GOT3 (cell line): ENCODE data around the gene CCDC28B.

ENCODE experiments used
- DNase-seq: peaks from one replicate; lab custom pipeline; 2025; ENCODE audit warnings: mixed read lengths; lab: John Stamatoyannopoulos, UW

Gene CCDC28B

DNA sequence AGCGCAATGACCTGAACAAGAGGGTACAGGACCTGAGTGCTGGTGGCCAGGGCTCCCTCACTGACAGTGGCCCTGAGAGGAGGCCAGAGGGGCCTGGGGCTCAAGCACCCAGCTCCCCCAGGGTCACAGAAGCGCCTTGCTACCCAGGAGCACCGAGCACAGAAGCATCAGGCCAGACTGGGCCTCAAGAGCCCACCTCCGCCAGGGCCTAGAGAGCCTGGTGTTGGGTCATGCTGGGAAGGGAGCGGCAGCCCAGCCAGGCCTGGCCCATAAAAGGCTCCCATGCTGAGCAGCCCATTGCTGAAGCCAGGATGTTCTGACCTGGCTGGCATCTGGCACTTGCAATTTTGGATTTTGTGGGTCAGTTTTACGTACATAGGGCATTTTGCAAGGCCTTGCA lies 5.4 kb upstream of the CCDC28B start:
- DNase-seq, result no peak

DNA sequence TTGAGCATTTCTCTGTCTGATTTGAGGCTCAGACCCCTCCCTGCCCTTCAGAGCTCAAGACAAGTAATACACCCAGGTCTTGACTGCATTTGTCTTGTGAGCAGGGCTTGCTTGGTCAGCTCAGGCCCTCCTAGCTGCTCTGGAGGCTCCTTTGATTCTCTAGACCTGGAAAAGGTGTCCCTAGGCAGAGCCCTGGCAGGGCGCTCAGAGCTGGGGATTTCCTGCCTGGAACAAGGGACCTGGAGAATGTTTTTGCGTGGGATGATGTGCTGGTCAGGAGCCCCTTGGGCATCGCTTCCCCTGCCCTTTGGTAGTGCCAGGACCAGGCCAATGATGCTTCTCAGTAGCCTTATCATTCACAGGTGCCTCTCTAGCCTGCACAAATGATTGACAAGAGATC lies 4.9 kb upstream of the CCDC28B start:
- DNase-seq, result no peak

DNA sequence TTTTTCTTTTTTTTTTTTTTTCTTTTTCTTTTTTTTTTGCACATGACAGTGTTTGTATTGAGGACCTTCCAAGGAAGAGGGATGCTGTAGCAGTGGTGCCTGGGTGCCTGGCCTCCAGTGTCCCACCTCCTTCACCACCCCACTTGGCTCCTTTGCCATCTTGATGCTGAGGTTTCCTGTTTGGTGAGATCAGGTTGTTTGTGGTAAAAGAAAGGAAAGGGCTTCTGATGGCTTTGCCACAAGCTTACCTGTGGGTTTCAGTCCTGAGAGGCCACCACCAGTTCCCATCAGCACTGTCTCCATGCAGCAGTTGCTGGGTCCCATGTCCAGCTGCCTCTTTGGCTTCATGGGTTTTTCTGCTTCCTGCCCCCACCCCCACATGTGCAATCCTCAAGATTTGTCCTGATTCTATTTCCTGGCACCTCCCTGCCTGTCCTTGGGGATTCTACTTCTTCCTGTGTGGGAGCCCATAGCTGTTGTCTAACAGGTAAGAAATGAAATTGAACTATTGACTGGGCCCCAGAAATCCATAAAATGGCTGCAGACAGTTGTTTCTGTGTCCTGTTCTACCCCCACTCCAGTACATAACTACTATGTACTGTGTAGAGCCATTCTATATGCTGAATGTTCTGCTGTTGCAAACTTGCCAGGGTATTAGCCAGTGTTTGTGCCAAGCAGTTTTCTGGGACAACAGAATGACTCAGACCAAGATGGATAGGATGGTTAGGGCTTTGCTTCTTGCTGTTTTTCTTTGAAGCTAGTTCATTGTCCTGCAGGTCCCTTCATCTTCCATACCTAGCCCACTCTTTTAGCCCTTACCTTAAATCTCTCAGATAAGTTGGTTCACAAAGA lies 4.2 kb upstream of the CCDC28B start:
- DNase-seq, result no peak

DNA sequence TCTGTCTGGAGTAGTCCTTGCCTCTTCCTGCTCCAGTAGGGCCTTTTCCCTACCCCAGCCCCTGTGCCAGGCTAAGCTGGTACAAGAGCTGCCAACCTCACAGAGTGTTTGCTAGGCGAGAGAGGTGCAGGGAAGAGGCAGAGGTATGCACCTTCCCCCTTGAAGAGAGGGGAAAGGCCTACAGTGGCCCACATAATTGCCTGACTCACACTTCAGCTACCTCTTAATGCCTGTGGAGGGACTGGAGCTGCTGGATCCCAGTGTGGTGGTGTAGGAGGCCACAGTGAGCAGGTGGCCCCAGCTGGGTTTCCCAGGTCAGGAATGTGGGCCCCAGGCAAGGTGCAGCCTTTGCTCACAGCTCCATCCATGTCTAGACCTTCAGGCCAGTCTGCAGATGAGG lies 3.3 kb upstream of the CCDC28B start:
- DNase-seq, result no peak

DNA sequence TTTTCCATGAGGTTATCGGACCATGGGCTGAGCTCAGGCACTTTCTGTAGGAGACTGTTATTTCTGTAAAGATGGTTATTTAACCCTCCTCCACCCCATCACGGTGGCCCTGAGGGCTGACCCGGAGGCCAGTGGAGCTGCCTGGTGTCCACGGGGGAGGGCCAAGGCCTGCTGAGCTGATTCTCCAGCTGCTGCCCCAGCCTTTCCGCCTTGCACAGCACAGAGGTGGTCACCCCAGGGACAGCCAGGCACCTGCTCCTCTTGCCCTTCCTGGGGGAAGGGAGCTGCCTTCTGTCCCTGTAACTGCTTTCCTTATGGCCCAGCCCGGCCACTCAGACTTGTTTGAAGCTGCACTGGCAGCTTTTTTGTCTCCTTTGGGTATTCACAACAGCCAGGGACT lies 2.6 kb upstream of the CCDC28B start:
- DNase-seq, result no peak

DNA sequence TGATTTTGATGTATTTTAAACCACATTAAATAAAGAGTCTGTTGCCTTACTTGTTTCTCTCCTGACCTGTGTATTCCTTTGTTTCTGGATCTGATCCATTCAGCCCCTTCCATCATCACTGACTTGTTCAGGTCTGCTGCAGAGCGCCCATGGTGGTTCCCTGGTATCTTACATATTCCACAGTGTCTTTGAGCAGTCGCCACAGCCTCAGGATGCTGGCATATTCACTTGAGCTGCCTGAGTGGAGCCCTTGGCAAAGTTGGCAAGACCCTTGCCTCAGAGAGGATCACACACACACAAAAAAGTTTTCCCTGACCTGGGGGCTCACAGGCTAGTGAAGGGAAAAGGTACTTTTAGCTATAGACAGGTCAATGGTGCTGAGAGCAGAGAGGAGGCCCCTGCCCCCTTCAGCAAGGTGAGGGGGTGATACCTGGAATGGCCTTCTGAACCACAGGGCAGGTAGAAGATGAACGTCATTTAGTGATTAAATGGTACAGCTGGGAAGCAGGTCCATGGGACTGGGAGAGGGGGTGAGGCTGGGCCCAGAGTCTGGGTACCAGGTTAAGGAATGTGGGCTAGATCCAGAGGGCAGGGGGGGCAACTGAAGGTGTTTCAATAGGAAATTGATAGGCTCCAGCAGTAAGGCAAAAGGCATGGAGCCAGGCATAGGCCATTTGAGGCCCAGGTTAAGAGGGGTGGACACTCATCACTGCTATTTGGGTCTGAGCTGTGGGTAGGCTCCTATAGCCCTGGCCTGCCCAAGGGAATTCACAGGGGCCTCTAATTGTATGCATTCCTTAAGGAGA lies 2.0 kb upstream of the CCDC28B start:
- DNase-seq, result no peak

DNA sequence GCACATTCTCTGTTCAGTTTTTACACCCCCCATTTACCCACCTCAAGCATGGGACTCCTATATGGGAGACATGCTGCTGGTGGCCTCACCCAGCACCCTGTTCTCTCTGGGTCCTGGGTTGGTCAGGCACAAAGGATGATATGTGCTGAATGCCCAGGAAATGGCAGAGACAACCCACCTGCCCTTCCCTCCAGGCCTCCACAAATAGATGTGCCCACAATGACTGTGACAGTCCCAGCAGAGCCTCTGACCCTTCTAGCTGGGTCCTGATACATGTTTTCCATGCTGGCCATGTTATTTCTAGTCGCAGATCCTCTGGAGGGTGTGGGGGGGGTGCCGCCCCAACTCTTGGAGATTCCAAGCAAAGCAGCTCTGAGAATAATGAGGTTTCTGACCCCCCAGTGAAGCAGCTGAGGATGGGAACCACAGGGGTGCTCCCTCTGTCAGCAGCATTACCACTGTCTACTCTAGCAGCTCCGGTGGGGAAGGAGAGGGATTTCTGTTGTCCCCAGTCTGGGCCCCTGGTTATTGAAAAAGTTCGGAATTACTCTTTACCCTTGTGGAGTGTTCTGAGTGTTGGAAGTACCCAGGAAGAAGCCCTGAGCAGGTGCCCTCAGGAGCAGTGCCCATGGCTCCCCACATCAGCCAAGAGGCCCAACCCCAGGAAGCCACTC lies 1.2 kb upstream of the CCDC28B start:
- DNase-seq, result no peak

DNA sequence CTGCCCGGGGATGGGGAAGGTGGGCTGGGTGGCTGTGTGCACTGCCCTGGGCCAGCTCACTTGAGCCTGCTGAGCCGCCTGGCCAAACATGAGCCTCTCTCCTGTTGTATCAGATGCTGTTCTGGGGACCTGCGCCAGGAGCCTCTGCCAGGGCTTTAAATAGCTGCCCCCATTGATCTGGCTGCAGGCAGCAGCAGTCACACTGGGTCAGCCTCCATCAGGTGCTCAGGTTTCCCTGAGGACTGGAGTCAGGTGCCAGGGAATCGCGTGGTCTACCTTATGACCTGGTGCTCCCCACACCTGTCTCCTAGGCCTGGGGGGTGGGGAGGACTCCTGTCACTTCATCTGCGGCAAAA lies 700 bp upstream of the CCDC28B start:
- no peak for DNase-seq

DNA sequence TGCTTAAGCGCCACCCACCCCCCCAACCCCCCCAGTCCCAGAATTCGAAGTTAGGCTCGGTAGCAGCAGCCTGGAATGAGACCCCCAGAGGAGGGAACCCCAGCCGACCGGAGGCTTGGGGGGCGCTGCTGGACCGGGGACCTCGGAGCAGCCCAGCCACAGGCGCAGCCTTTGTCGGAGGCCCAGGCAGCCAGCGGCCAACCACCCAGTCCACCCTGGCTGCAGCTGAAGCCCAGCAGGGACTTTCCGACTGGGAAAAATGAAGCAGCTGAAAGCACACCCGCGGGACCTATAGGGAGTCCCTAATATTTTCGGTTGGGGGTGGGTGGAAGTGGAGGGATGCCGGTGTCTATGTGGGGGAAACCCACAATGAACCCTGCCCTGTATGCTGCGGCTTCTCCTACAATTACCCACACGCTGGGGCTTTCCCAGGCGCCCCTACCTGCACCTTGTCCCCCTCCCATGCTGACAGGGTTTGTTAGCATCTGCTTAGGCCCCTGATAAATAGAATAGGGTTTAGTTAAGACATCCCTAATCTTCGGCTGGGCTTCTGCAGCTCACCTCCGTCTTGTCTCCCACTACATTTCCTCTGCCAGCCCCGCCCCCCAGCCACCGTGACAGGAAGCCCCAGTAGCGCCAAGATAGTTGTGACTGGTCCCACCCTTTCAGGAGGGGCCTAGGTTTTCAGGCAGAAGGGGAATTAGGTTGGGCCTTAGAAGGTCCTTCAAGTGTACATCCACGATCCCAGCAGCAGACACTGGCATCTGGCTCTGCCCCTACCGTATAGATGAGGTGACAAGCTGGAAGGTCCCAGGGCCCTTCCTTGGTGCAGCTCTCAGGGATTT lies 838 bp downstream of the CCDC28B start:
- no peak for DNase-seq

DNA sequence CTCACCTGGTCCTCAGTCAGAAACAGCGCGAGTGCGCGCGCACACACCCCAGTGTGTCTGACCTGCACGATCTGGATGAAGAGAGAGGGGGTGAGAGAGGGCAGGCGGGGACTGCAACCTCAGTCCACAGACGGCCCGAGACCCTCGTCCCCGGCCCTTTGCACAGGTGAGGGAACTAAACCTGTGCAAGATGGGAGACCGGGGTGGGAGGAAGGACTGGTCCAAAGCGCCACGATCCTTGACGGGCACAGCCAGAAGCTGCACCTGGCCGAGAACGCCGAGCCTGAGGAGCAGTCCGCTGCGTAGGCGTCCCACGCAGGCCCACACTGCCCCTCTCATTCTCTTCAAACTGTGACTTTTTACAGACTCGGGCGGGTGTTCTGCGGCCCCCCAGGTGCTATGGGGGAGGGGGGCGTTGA lies 4.6 kb downstream of the CCDC28B start:
- no peak for DNase-seq

DNA sequence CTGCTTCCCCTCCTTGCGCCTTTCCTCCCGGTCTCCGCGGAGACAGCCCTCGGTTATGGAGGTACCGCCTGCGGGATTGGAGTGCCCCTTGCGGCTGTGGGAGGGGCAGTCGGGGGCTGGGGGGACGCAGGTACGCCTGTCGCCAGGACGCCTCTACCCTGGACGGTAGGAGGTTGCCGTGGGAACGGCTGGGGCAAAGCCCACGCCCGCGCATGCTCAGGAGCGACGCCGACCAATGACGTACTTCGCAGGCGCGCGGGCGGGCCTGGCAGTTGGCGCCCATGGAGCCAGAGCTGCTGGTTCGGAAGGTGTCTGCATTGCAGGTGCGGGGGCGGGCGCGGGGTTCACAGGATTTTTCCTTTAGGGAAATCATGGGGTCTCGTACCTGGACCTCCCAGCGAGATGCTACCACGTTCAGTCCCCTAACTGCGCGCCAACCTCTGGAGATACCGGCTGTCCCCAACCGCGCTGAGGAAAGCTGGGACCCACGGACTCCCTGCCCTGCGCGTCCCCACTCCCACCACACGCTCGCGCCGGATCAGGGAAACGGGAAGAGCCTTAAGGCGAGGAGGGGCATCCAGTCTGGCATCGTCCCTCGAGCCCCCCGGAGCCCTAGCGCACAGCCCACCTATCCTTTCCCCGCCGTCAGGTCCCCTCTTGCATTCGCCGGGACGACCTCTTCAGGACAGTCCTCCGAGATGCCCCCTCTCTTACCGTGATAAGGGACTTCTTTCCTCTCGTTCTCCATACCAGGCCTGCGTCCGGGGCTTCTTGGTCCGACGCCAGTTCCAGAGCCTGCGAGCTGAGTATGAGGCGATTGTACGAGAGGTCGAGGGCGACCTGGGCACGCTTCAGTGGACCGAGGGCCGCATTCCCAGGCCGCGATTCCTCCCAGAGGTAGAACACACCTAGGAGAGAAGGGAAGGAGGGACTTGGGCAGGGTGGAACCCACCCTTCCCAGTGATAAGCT lies 5.3 kb downstream of the CCDC28B start, which contains the start of gene IQCC:
Gene IQCC, plus strand, starts transcription at position 271 of the 970 bp plus-strand sequence. Its CDS starts 11 bp downstream, at position 282.
- peak; percentile 29 for DNase-seq

DNA sequence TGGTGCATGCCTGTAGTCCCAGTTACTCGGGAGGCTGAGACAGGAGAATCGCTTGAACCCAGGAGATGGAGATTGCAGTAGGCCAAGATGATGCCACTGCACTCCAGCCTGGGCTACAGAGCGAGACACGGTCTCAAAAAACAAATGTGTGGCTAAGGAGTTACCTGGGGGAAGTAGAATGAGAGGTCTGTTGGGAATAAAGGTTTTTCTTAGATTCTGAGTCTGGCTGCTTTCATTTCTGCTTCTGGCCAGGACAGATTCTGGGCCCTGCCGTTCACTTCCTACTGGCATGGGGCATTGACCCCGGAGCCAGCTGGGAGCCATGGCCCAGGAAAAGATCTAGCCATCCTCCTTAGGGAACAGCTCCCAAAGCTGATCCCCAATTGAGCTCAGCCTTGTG lies 8.1 kb downstream of the CCDC28B start:
- no peak for DNase-seq

DNA sequence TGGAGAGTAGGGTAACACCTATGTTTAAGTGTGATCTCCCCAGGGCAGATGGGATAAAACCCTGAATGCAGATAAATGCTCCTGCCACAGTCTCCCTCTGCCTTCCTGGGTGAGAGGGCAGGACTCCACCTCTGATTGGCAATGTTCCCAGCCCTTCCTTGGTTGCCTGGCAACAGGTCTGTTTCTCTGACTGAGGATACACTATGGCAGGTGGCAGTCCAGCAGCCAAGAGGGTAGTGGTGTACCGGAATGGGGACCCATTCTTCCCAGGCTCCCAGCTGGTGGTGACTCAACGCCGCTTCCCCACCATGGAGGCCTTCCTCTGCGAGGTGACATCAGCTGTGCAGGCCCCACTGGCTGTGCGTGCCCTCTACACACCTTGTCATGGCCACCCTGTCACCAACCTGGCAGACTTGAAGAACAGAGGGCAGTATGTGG lies 8.5 kb downstream of the CCDC28B start, which contains the start of gene DCDC2B:
Gene DCDC2B, plus strand, starts transcription at position 199 of the 438 bp plus-strand sequence. Its CDS starts 5 bp downstream, at position 204.
- DNase-seq, result no peak

DNA sequence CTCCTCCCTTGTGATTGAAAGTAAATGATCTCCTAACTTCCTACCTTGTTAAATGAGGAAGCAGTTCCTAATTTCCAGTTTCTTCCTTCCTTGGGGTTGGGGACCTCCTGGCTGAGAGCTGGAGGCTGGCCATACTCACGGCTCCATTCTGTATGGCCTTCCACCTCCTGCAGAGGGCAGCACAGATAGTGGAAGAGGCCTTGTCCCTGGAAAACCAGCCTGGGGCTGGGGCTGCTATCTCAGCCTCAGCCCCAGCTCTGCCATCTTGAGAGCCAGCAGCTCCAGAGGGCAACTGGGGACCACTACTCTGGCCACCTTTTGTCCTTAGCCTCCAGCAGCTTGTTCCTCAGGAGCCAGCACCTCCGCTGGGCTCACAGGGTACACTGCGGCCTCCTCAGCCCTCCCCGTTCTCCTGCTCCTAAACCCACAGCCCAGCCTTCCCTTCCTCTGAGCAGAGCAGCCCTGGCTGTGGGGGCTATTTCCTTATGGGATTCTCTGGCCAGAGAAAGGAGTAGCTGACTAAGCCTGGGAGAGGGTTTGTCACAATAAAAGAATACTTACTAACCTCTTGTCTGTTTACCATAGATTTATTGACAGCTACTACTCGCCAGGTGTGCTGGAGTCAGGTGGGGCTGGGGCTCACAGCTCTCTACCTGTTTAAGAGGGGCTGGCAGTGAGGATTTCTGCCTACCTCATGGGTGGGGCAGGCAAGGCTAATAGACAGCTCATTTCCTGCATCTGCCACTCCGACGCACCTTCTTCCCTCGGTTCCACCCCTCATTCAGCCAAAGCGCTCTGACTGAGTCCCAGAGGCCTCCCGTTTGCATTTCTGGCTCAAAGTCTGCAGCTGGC lies 15.5 kb downstream of the CCDC28B start:
- no peak for DNase-seq

DNA sequence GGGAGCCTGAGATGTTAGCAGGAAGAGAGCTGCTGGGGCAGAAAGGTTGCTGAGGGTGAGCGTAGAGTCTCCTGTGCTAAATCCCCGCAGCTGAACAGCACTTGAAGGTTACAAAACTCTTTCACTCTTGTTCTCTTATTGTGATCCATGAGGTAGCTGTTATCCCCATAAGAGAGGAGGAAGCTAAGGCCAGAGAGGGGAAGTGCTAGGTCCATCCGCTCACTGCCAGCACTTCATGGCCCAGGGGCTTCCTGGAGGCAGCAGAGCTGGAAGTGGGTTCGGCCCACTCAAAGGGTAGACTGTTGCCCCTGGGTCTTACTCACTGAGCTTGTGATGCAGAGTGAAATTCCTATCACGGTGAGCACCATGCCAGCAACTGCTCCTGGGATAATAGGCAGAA lies 16.2 kb downstream of the CCDC28B start:
- no peak for DNase-seq

DNA sequence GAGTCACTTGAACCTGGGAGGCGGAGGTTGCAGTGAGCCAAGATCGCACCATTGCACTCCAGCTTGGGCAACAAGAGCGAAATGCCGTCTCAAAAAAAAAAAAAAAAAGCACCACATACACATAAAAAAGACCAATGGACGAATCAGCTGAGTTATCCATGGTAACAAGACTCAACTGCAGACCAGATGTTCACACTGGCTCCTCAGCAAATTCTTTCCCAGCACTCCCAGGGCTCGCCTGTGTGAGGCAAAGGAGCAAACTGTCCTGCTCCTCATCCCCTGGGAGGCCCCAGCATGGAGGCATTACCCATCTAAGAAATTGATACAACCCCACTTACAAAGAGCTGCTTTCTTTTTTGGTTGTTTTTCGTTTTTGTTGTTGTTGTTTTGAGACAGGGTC lies 18.6 kb downstream of the CCDC28B start:
- no peak for DNase-seq

DNA sequence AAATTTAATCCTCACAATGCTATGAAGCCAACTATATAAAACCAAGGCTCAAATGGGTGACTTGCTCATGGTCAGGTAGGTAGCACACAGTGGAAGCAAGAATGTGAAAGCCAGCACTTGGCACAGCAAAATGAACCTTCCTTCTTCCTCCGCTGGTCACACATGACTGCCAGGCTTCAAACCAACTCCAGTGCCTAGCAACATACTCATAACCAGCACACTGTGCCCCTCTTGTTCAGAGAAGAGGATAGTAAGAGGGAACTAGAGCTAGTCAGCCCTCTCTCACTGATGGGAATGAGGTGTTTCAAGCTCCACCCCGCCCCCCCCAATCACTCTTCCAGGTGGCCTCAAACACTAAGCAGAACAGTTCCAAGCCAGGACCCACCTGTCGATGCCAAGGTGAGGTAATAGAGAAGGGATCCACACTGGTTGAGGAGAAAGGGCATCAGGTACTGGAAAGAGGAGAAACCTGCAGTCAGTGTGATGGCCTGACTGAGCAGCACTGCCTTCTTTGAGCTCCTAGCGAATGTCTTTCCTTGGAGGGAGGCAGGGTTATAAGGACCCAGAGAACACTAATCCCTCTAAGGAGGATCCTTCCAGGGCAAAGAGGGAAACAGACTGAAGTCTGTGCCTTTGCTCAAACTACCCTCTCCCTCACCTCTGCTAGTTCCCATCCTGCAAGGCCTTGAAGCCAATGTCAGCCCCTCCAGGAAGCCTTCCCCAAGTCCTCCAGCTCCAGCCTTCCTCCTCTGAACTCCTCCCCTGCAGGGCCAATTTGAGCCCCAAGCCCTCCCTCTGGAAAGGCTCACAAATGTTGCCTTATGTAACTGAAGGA lies 20.6 kb downstream of the CCDC28B start:
- DNase-seq, result no peak

DNA sequence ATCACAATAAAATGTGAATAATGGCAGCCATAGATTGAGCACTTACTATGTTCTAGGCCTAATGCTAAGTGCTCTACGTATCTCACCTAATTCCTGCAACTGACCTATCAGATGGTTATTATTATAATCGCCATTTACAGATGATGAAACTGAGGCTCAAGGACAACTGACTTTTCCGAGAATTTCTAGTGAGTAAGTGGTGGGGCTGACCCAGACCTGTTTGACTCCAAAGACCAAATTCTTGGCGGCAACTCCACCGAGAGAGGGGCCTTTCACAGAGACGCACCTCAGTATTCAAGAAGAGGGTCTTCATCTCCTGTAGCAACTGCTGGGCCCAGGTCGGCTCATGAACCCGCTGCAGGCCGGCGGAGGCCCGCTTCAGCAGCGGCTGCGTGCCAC lies 21.2 kb downstream of the CCDC28B start:
- DNase-seq, result no peak
